GM18867 (cell line): ENCODE data around the gene FBXO21.

Experiments used
- ATAC-seq: cut with Tn5 transposase; IDR thresholded peaks from one replicate; pipeline ENCODE4 v1.9.1; 2021; ENCODE audit warnings: mild to moderate bottlenecking, moderate library complexity; ENCODE audit not compliant: unreplicated experiment

The FBXO21 gene

DNA sequence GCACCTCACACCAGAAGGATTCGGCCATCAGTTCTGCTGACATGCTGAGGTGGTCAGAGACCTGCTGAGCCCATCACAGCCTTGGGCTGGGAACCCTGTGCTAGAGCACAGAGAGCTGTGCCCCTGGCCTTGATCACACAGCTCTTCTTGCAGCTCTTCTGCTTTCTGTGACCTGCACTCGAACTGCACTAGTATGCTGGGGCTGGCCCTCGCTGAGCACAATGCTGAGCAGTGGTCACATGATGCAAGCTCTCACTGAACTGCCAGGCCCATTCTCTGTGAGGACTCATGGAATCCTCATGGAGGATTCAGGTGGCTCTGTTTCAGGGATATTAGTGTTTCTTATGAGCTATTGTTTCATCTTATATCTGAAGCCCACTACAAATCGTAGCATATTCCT lies 22.5 kb downstream of the FBXO21 start:
- no peak for ATAC-seq

DNA sequence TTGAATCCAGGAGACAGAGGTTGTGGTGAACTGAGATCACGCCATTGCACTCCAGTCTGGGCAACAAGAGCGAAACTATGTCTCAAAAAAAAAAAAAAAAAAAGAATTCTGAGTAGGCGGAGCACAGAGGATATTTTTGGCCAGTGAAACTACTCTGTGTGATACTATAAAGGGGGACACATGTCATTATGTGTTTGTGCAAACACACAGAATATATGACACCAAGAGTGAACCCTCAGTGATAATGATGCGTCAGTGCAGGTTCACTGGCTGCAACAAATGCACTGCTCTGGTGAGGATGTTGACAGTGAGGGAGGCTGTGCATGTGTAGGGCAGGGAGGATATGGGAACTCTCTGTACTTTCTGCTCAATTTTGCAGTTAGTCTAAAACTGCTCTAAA lies 24.2 kb downstream of the FBXO21 start:
- ATAC-seq = no peak

- no peak for ATAC-seq
Measured at GRCh38 chr12:117165342-117165741, 24.9 kb downstream of the FBXO21 start.

GRCh38 chr12:117162633-117163032 lies 27.6 kb downstream of the FBXO21 start:
- ATAC-seq = no peak

DNA sequence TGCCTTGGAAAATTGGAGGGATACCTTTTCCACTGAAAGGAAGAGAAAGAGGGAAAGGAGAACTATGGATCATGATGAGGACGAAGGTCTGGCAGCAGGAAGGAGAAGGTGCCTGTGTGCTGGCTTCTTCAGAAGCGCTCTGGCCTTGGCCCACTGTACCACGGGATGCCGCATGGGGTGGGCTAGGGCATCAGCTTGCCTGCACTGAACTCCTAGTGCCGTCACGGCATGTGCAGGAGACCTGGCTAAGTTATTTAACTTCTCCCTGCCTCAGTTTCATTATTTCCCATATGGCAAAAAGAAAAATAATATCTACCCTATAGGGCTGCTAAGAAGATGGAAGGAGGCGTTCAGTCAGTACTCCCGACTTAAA lies 28.1 kb downstream of the FBXO21 start:
- no peak for ATAC-seq

GRCh38 chr12:117161460-117162166 lies 28.7 kb downstream of the FBXO21 start:
- ATAC-seq = no peak

GRCh38 chr12:117159674-117160073 lies 30.6 kb downstream of the FBXO21 start:
- ATAC-seq = no peak

- no peak for ATAC-seq
Measured at GRCh38 chr12:117158911-117159553, 31.2 kb downstream of the FBXO21 start.

DNA sequence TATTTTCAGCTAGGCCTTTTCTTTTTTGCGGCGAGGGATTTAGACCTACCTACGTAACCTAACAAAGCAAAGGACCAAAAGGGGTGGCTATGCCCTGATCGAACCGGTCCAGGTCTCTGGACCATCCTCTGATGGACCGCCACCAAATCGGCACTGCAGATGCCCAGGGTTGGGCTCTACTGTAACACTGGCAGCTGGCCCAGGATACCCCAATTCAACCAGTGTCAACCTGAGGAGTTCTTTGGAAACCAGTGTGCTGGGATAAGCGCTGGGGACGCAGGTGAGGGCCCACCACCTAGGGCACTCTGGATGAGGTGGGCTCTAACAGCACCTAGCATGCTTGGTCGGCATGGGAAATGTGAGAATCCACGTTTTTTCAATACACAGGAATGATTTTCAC lies 32.2 kb downstream of the FBXO21 start:
- no peak for ATAC-seq

- peak; percentile 69 for ATAC-seq
Measured at GRCh38 chr12:117155278-117156060, 34.8 kb downstream of the FBXO21 start.

- ATAC-seq = no peak
Measured at GRCh38 chr12:117152793-117153775, 37.2 kb downstream of the FBXO21 start.

DNA sequence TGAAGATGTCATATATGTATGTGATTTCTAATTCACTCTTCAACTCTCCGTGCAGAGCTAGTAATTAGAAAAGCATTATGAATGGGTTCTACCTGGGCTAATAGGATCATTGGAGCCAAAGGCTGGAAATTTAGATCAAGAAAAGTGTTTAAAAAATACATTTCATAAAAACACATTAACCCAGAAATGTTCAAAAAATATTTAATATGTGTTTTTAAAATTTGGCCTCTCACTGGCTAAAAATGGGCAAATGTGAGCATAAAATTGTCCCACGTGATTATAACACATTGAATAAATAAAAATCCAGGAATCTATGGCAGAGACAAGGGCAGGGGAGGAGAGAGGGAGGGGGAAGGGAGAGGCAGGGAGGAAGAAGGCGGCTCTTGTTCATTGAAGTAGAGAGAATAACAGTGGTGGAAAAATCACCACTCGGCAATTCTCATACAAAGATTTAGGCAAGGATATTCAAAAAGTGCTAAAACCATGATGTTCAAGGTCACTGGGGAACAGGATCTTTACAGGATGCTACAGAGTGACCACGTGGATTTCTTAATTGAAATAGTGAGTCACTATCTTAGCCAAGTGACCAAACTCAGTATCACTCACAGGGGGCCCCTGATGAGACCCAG lies 38.8 kb downstream of the FBXO21 start:
- no peak for ATAC-seq

GRCh38 chr12:117149431-117149830 lies 40.8 kb downstream of the FBXO21 start:
- ATAC-seq = no peak

- ATAC-seq = no peak
Measured at GRCh38 chr12:117148642-117149041, 41.6 kb downstream of the FBXO21 start.

GRCh38 chr12:117147639-117148038 lies 42.6 kb downstream of the FBXO21 start:
- no peak for ATAC-seq

- ATAC-seq = no peak
Measured at GRCh38 chr12:117145597-117146154, 44.6 kb downstream of the FBXO21 start.

DNA sequence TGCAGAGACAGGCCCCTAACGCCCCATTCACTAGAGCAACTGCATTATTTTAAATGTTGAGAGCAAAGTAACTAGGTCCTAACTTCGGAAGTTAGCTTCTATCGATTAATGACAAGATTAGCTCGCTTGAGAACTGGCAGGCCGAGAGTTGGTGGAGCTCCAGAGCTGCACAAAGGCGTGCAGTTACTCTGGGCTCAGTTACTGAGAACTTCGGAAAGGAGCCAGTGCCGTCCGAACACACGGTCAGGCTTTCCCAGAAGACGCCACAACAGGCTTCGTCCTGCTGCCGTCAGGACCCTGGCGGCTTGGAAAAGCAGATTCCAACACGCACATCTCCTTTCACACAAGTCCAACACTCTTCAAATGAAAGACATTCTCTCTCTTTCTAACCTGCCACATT lies 45.7 kb downstream of the FBXO21 start:
- ATAC-seq = no peak

DNA sequence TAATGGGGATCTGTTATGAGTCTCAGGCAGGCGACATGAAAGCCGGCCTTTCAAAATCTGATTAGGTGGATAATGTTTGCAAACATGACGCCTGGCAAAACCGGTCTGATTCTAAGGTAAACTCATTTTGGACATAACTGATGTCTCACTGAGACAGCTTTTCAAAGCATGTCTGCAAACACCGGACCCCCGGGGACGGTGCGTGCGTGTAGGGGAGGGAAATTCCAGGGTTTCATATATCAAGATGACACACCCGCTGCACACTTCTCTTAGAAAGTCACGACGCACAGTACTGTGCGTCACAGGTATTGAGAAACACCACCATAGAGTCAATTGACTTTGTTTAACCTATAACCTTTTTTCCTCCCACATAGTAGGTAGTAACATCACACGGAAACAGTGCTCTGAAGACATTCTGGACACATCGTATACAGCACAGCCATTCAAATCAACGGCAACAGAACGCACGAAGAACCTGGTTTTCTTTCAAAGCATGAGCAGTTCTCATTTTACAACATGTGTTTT lies 47.2 kb downstream of the FBXO21 start:
- ATAC-seq = peak; percentile 67

GRCh38 chr12:117142094-117142493 lies 48.2 kb downstream of the FBXO21 start:
- peak; percentile 54 for ATAC-seq
